HCT116 (cell line): ENCODE results near the gene NEURL1.

Source experiments
- CEBPB ChIP-seq: IDR thresholded peaks from 2 replicates; pipeline ENCODE4 v1.6.1; 2012; ENCODE audit warnings: low read depth
- CTCF ChIP-seq, 3 experiments: fragments of 200-600 bp in 1 of 3; sonication (generic) in 1 of 3; IDR thresholded peaks in 2 of 3; conservative IDR thresholded peaks in 1 of 3; 2 replicates each; pipeline ENCODE4 v1.5.1; 2012 to 2017; ENCODE audit warnings: low read depth in 2 of 3, low read length in 2 of 3, antibody characterized with exemption in 1 of 3, borderline replicate concordance in 1 of 3, control low read depth in 1 of 3, mild to moderate bottlenecking in 1 of 3, mixed read lengths in 1 of 3, mixed run types in 1 of 3, moderate library complexity in 1 of 3; ENCODE audit not compliant: insufficient read depth in 1 of 3
- EZH2 ChIP-seq: fragments of 200-600 bp; sonication (generic); IDR thresholded peaks from 2 replicates; pipeline ENCODE4 v1.6.1; 2017; ENCODE audit warnings: antibody characterized with exemption, mixed run types
- EZH2phosphoT487 ChIP-seq: fragments of 200-600 bp; IDR thresholded peaks from 2 replicates; pipeline ENCODE4 v1.6.1; 2018; ENCODE audit warnings: antibody characterized with exemption, borderline replicate concordance
- POLR2A ChIP-seq: IDR thresholded peaks from 2 replicates; pipeline ENCODE4 v1.7.0; 2011; ENCODE audit warnings: borderline replicate concordance; ENCODE audit not compliant: insufficient read depth, insufficient read length; ENCODE audit errors: extremely low read depth
- REST ChIP-seq: IDR thresholded peaks from 2 replicates; pipeline ENCODE4 v1.6.1; 2012; ENCODE audit warnings: low read depth
- ZNF274 ChIP-seq: fragments of 200-500 bp; sonication (Bioruptor generic); IDR thresholded peaks from 2 replicates; pipeline ENCODE4 v1.6.1; 2014; ENCODE audit warnings: mild to moderate bottlenecking, low read depth, low read length, inconsistent platforms

- TF ChIP-seq ZNF274 (no peak), REST (no peak), EZH2 (no peak), CTCF (IDR thresholded peaks at IDR 0.05 in 2 of 3, conservative IDR thresholded peaks at IDR 0.05 in 1 of 3; ENCODE audit: borderline replicate concordance in 1 of 3, insufficient read depth in 1 of 3, low read depth in 2 of 3, low read length in 2 of 3) (no peak), EZH2phosphoT487 (no peak), POLR2A (no peak), CEBPB (no peak)
Measured at GRCh38 chr10:103470761-103471653, 22.5 kb upstream of the NEURL1 start.
